Cardiac muscle cell (in vitro differentiated cells and primary cell): ENCODE data around the gene ARFRP1. TPM values are rescaled to one million over a fixed set of nuclear protein-coding genes. Genes with fewer than 3 reads are reported as not detected.
"Not testable (repeated sequence)": the region's sequence is repeated elsewhere in the genome, so short reads cannot be mapped to it uniquely, and the experiment has no call there.

ENCODE experiments used
- DNase-seq, 2 donors: peaks; one replicate each; pipeline versions ENCODE4 v3.0.0 to v3.0.0-alpha.2; 2010 to 2017; ENCODE audit warnings: low read depth in 1 of 2, low spot score in 1 of 2
- H3K27ac ChIP-seq: fragments of 200-600 bp; sonication (generic); 2 replicates; pipeline ENCODE4 v1.5.1; 2016
- H3K27me3 ChIP-seq: fragments of 200-600 bp; sonication (generic); 2 replicates; pipeline ENCODE4 v1.6.0; 2016; ENCODE audit warnings: control low read depth
- H3K36me3 ChIP-seq: fragments of 200-600 bp; sonication (generic); 2 replicates; pipeline ENCODE4 v1.5.1; 2016; ENCODE audit warnings: control low read depth
- H3K4me1 ChIP-seq: fragments of 200-600 bp; sonication (generic); 2 replicates; pipeline ENCODE4 v1.8.1; 2017; ENCODE audit warnings: low read depth, mild to moderate bottlenecking, mixed run types
- H3K4me3 ChIP-seq: fragments of 200-600 bp; sonication (generic); 2 replicates; pipeline ENCODE4 v1.5.1; 2016; ENCODE audit warnings: mild to moderate bottlenecking
- H3K9me3 ChIP-seq: fragments of 200-600 bp; sonication (generic); 2 replicates; pipeline ENCODE4 v1.5.1; 2017; ENCODE audit warnings: low read depth, mild to moderate bottlenecking, control low read depth
- polyA plus RNA-seq: library from polyadenylated mRNA; unstranded; fragments of >200 nt; fragmentation: Nextera tagmentation; extraction: Ambion mirVana; gene quantifications from 2 replicates; pipeline ENCODE4 v1.2.1, GENCODE V29; 2016
- total RNA-seq: library from RNA; depleted of rRNA; stranded (reverse); fragments of >200 nt; gene quantifications from 2 replicates; pipeline ENCODE4 v1.2.3, GENCODE V29; 2016
- TF ChIP-seq, protein P1 (sequence below): IDR thresholded peaks from 2 replicates; pipeline ENCODE4 v1.5.1; 2012; ENCODE audit warnings: low read depth, mild to moderate bottlenecking, low read length

ARFRP1 gene
- total and polyA plus RNA-seq, 2 experiments from 2014 or later = 61.3 to 85.1 TPM

DNA sequence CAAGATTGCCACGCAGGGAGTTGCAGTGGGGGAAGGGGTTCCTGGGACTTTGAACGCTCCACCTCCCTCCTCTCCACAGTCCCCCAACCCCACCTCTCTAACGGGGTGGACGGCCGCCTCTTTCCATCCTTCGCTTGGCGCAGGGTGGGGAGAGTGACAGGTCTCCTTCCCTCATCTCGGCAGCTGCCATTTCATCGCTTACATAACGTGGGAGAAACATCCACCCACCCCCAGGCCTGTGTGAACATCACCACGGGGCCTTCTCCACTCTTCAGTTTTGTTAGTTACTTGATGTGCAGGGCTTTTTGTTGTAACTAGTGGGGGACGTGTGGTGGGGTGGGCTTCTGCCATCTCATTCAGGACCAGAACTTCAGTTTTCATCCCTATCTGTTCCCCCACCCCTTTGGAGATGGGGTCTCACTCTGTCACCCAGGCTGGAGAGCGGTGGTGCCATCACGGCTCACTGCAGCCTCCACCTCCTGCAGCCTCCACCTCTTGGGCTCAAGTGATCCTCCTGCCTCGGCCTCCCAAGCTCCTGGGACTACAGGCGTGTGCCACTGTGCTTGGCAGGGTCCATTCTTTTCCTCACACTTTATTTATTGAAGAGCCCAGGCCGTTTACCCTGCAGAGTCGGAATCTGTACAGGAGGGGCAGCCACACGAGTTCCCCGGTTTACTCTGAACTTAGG, 32.0 kb downstream of the ARFRP1 start:
- Histone ChIP-seq H3K36me3 (no peaks in the 10 kb centered on the region), H3K27me3 (no peaks in the 10 kb centered on the region), H3K4me3 (no peak overlapping the region), H3K27ac (no peak overlapping the region), H3K4me1 (no peaks in the 10 kb centered on the region), H3K9me3 (no peaks in the 10 kb centered on the region)
- no peak for DNase-seq
- TF ChIP-seq, protein P1, sequence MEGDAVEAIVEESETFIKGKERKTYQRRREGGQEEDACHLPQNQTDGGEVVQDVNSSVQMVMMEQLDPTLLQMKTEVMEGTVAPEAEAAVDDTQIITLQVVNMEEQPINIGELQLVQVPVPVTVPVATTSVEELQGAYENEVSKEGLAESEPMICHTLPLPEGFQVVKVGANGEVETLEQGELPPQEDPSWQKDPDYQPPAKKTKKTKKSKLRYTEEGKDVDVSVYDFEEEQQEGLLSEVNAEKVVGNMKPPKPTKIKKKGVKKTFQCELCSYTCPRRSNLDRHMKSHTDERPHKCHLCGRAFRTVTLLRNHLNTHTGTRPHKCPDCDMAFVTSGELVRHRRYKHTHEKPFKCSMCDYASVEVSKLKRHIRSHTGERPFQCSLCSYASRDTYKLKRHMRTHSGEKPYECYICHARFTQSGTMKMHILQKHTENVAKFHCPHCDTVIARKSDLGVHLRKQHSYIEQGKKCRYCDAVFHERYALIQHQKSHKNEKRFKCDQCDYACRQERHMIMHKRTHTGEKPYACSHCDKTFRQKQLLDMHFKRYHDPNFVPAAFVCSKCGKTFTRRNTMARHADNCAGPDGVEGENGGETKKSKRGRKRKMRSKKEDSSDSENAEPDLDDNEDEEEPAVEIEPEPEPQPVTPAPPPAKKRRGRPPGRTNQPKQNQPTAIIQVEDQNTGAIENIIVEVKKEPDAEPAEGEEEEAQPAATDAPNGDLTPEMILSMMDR = no peak

DNA sequence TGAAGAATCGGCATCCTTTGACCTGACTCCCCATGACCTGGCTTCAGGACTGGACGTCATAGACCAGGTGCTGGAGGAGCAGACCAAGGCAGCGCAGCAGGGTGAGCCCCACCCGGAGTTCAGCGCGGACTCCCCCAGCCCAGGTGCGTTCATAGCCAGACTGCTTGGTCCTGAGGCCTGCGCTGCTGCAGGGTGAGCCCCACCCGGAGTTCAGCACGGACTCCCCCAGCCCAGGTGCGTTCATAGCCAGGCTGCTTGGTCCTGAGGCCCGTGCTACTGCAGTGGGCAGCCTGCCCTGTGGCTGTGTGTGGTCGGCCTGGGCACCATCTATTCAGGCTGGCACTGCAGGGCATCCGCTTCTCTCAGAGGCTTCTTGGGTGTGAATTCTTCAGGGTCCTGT, 33.8 kb downstream of the ARFRP1 start:
- H3K9me3 ChIP-seq = no peaks in the 10 kb centered on the region
- no peak overlapping the region for H3K4me3 ChIP-seq
- H3K27ac ChIP-seq = no peak overlapping the region
- no peaks in the 10 kb centered on the region for H3K4me1 ChIP-seq
- H3K36me3 ChIP-seq = peaks cover 3% of the 10 kb centered on the region
- H3K27me3 ChIP-seq = no peaks in the 10 kb centered on the region
- TF ChIP-seq, protein P1 = no peak
- DNase-seq = no peak

DNA sequence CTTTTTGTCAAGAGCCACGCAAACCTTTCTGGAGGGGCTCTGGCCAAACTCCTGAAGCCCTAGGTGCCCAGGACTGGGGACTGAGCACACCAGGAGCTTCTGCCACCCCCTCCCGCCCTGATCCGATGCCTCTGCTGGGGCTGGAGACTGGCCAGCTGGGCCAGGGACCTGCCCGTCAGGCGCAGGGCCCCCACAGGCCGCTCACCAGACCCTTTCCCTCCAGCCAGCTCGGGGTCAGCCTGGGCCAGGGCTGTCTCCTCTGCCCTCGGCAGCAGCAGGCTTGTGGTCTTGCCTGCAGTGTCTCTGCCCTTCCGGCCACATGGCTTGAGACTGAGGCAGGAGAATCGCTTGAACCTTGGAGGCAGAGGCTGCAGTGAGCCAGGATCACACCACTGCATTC, 35.1 kb downstream of the ARFRP1 start:
- no peaks in the 10 kb centered on the region for H3K9me3 ChIP-seq
- H3K27ac ChIP-seq = no peak overlapping the region
- TF ChIP-seq, protein P1 = no peak
- no peak for DNase-seq
- no peaks in the 10 kb centered on the region for H3K4me1 ChIP-seq
- H3K36me3 ChIP-seq = peaks cover 9% of the 10 kb centered on the region
- H3K4me3 ChIP-seq = no peak overlapping the region
- no peaks in the 10 kb centered on the region for H3K27me3 ChIP-seq

DNA sequence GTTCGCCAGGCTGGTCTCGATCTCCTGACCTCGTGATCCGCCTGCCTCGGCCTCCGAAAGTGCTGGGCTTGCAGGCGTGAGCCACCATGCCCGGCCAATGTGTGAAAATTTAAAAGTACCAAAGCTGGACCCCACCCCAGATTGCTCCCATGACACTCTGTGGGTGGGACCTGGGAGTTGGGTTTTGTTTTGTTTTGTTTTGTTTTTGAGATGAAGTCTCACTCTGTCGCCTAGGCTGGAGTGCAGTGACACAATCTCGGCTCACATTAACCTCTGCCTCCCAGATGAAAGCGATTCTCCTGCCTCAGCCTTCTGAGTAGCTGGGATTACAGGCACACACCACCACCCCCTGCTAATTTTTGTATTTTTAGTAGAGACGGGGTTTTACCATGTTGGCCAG, 36.1 kb downstream of the ARFRP1 start:
- not testable (repeated sequence) for H3K36me3 ChIP-seq, H3K27ac ChIP-seq, H3K9me3 ChIP-seq, H3K4me1 ChIP-seq, H3K27me3 ChIP-seq, DNase-seq, H3K4me3 ChIP-seq

DNA sequence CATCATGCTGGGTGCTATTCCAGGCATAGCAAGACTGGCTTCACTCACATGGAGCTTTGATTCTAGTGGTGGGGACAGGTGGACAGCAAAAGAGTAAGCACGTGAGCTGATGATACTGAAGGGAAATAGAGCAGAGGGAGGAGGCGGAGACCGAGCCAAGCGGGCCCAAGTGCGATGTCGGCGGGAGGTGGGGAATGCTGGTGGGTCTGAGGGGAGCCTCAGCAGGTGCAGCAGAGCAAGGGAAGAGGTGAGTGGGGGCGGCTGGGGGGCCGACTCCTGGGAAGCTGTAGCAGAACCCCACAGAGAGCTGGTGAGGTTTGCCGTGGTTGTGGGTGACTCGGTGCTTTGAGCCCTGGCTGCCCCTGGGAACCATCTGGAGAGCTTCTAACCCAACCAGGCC, 39.4 kb downstream of the ARFRP1 start:
- H3K27me3 ChIP-seq = no peaks in the 10 kb centered on the region
- H3K36me3 ChIP-seq = peaks cover 15% of the 10 kb centered on the region
- DNase-seq = no peak
- TF ChIP-seq, protein P1 = no peak
- no peaks in the 10 kb centered on the region for H3K4me1 ChIP-seq
- no peaks in the 10 kb centered on the region for H3K9me3 ChIP-seq
- no peak overlapping the region for H3K27ac ChIP-seq
- no peak overlapping the region for H3K4me3 ChIP-seq

DNA sequence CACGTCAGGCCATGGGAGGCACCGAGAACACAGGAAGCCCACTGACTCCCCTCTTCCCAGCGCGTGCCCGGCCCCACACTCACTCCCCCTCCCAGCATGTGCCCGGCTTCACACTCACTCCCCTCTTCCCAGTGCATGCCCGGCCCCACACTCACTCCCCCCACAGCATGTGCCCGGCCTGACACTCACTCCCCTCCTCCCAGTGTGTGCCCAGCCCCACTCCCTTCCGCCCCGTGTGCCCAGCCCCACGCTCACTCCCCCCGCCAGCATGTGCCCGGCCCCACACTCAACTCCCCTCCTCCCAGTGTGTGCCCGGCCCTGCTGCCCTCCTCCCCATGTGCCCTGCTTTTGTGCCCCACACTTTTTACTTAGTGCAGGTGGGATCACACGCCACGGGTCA, 39.9 kb downstream of the ARFRP1 start:
- H3K27ac ChIP-seq = no peak overlapping the region
- DNase-seq = no peak
- no peaks in the 10 kb centered on the region for H3K9me3 ChIP-seq
- H3K27me3 ChIP-seq = no peaks in the 10 kb centered on the region
- TF ChIP-seq, protein P1 = no peak
- no peak overlapping the region for H3K4me3 ChIP-seq
- no peaks in the 10 kb centered on the region for H3K4me1 ChIP-seq
- H3K36me3 ChIP-seq = peaks cover 15% of the 10 kb centered on the region
